Spinal cord (tissue), 10 donors: ENCODE results near the gene LCNL1. TPM values are rescaled to one million over a fixed set of nuclear protein-coding genes. Genes with fewer than 3 reads are reported as not detected.

Source experiments
- DNase-seq, 6 donors: peaks; one replicate each; pipeline versions ENCODE4 v3.0.0 to v3.0.0-alpha.2; 2013 to 2015; ENCODE audit warnings: low spot score in 6 of 6, low read depth in 4 of 6
- H3K27ac ChIP-seq: one replicate; pipeline ENCODE4 v1.5.1; 2013; ENCODE audit warnings: low read depth, low read length, control low read depth
- H3K27me3 ChIP-seq: one replicate; pipeline ENCODE4 v1.6.1; 2013; ENCODE audit warnings: low read length; ENCODE audit not compliant: control insufficient read depth, insufficient read depth
- H3K36me3 ChIP-seq: one replicate; pipeline ENCODE4 v1.6.1; 2013; ENCODE audit warnings: low read length; ENCODE audit not compliant: control insufficient read depth, insufficient read depth
- H3K4me1 ChIP-seq: one replicate; pipeline ENCODE4 v1.6.1; 2013; ENCODE audit warnings: low read length; ENCODE audit not compliant: control insufficient read depth, insufficient read depth
- H3K4me3 ChIP-seq: one replicate; pipeline ENCODE4 v1.5.1; 2013; ENCODE audit warnings: low read depth, low read length, control low read depth
- H3K9me3 ChIP-seq: one replicate; pipeline ENCODE4 v1.6.1; 2013; ENCODE audit warnings: low read length; ENCODE audit not compliant: control insufficient read depth, insufficient read depth
- WGBS: methylation state at CpG from one replicate; pipeline ENCODE4 v1.1.5; 2013; ENCODE audit warnings: missing lambda C conversion rate; ENCODE audit not compliant: insufficient coverage; 5-methylcytosine and 5-hydroxymethylcytosine counted together
- polyA plus RNA-seq, 2 donors: library from polyadenylated mRNA; unstranded; fragments of 120-200 nt; gene quantifications; one replicate each; pipeline ENCODE4 v1.2.1, GENCODE V29; 2013; ENCODE audit not compliant: insufficient read length in 2 of 2
- total RNA-seq, 2 donors: library from RNA; depleted of rRNA in 1 of 2; stranded (reverse); fragments of 120-200 nt in 1 of 2; fragments of >200 nt in 1 of 2; gene quantifications; one replicate each; pipeline versions ENCODE4 v1.2.3 to v1.2.4, GENCODE V29; 2013 to 2014
- donor health status: healthy.

Gene LCNL1
- total and polyA plus RNA-seq, 4 donors, result 2.3 to 54.0 (median 14.5) TPM

- WGBS, result 85% methylated on average over 44 of the region's 44 CpGs
- DNase-seq, result no peak
- H3K36me3 ChIP-seq, result no peaks in the 10 kb centered on the region
- H3K27ac ChIP-seq, result no peak overlapping the region
- no peaks in the 10 kb centered on the region for H3K9me3 ChIP-seq
- no peak overlapping the region for H3K4me3 ChIP-seq
- H3K27me3 ChIP-seq, result no peaks in the 10 kb centered on the region
- H3K4me1 ChIP-seq, result peaks cover 44% of the 10 kb centered on the region
Observed at GRCh38 chr9:136952876-136953770, 29.7 kb upstream of the LCNL1 start.

GRCh38 chr9:136953771-136954269, 29.0 kb upstream of the LCNL1 start:
- H3K4me3 ChIP-seq, result no peak overlapping the region
- whole genome bisulfite sequencing, result 85% methylated on average over 18 of the region's 19 CpGs
- DNase-seq, result no peak

GRCh38 chr9:136954270-136955083, 28.3 kb upstream of the LCNL1 start:
- DNase-seq, result no peak
- 87% methylated on average over 19 of the region's 25 CpGs for WGBS
- H3K9me3 ChIP-seq, result no peaks in the 10 kb centered on the region
- no peaks in the 10 kb centered on the region for H3K36me3 ChIP-seq
- H3K4me1 ChIP-seq, result peaks cover 38% of the 10 kb centered on the region
- H3K27me3 ChIP-seq, result no peaks in the 10 kb centered on the region
- no peak overlapping the region for H3K4me3 ChIP-seq
- H3K27ac ChIP-seq, result no peak overlapping the region

More at GRCh38 chr9:136953771-136954269, 29.0 kb upstream of the LCNL1 start:
- H3K27ac ChIP-seq, result no peak overlapping the region
- H3K27me3 ChIP-seq, result no peaks in the 10 kb centered on the region
- H3K4me1 ChIP-seq, result peaks cover 42% of the 10 kb centered on the region
- no peaks in the 10 kb centered on the region for H3K9me3 ChIP-seq
- no peaks in the 10 kb centered on the region for H3K36me3 ChIP-seq

GRCh38 chr9:136955202-136955942, 27.4 kb upstream of the LCNL1 start:
- WGBS, result 84% methylated on average over 13 of the region's 14 CpGs

GRCh38 chr9:136955943-136956335, 26.9 kb upstream of the LCNL1 start:
- Histone ChIP-seq H3K27ac (no peak overlapping the region), H3K36me3 (no peaks in the 10 kb centered on the region), H3K9me3 (no peaks in the 10 kb centered on the region), H3K27me3 (no peaks in the 10 kb centered on the region), H3K4me3 (no peak overlapping the region), H3K4me1 (peaks cover 32% of the 10 kb centered on the region)
- 87% methylated on average over 7 of the region's 9 CpGs for WGBS
- no peak for DNase-seq

More at GRCh38 chr9:136955202-136955942, 27.4 kb upstream of the LCNL1 start:
- no peaks in the 10 kb centered on the region for H3K36me3 ChIP-seq
- H3K4me1 ChIP-seq, result peaks cover 36% of the 10 kb centered on the region
- no peak overlapping the region for H3K27ac ChIP-seq
- H3K4me3 ChIP-seq, result no peak overlapping the region
- no peaks in the 10 kb centered on the region for H3K27me3 ChIP-seq
- no peaks in the 10 kb centered on the region for H3K9me3 ChIP-seq
- no peak for DNase-seq

- no peak for DNase-seq
- H3K27ac ChIP-seq, result no peak overlapping the region
- no peaks in the 10 kb centered on the region for H3K9me3 ChIP-seq
- WGBS, result 93% methylated on average over 3 of the region's 4 CpGs
- peaks cover 32% of the 10 kb centered on the region for H3K4me1 ChIP-seq
- H3K4me3 ChIP-seq, result no peak overlapping the region
- H3K36me3 ChIP-seq, result no peaks in the 10 kb centered on the region
- H3K27me3 ChIP-seq, result no peaks in the 10 kb centered on the region
Observed at GRCh38 chr9:136956604-136957003, 26.2 kb upstream of the LCNL1 start.

- H3K4me1 ChIP-seq, result peaks cover 24% of the 10 kb centered on the region
- H3K9me3 ChIP-seq, result no peaks in the 10 kb centered on the region
- no peak overlapping the region for H3K27ac ChIP-seq
- no peak for DNase-seq
- no peaks in the 10 kb centered on the region for H3K36me3 ChIP-seq
- no peaks in the 10 kb centered on the region for H3K27me3 ChIP-seq
- no peak overlapping the region for H3K4me3 ChIP-seq
- WGBS, result 92% methylated on average over 1 of the region's 1 CpG
Observed at GRCh38 chr9:136957461-136957860, 25.3 kb upstream of the LCNL1 start.

- no peak for DNase-seq
- no peak overlapping the region for H3K27ac ChIP-seq
- no peaks in the 10 kb centered on the region for H3K36me3 ChIP-seq
- H3K27me3 ChIP-seq, result no peaks in the 10 kb centered on the region
- no peaks in the 10 kb centered on the region for H3K9me3 ChIP-seq
- WGBS, result 91% methylated on average over 4 of the region's 6 CpGs
- H3K4me3 ChIP-seq, result no peak overlapping the region
- H3K4me1 ChIP-seq, result peaks cover 20% of the 10 kb centered on the region
Observed at GRCh38 chr9:136957901-136958300, 24.9 kb upstream of the LCNL1 start.

GRCh38 chr9:136958473-136958872, 24.3 kb upstream of the LCNL1 start:
- H3K36me3 ChIP-seq, result no peaks in the 10 kb centered on the region
- no peaks in the 10 kb centered on the region for H3K27me3 ChIP-seq
- DNase-seq, result no peak
- H3K4me3 ChIP-seq, result no peak overlapping the region
- no peaks in the 10 kb centered on the region for H3K9me3 ChIP-seq
- WGBS, result 85% methylated on average over 7 of the region's 7 CpGs
- peaks cover 19% of the 10 kb centered on the region for H3K4me1 ChIP-seq
- H3K27ac ChIP-seq, result peak overlapping the region; percentile 61
